Ramos (cell line): ENCODE data around the gene PIGP.
"Not testable (repeated sequence)": the region's sequence is repeated elsewhere in the genome, so short reads cannot be mapped to it uniquely, and the experiment has no call there.

Experiments
- in situ Hi-C: fragments of 300-500 bp; cut with MboI; formaldehyde crosslinking; loops from one replicate; pipeline ENCODE4 v1.14.3; 2022; ENCODE audit warnings: low sequenced_read_pairs; ENCODE audit not compliant: unreplicated experiment

PIGP gene

DNA sequence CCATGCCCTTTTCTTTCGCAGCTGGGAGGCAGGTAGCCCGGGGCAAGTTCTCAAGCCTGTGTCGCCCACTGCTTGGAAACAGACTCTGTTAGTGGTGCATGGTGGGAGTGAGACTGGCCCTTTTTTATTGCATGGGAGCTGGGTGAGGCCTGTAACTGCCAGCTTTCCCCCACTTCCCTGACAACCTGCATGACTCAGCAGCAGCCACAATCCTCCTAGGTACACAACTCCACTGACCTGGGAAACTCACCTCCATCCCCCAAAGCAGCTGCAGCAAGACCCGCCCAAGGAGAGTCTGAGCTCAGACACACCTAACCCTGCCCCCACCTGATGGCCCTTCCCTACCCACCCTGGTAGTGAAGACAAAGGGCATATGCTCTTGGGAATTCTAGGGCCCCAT lies 25.8 kb downstream of the PIGP start:
- in situ Hi-C loops = no loop called here

DNA sequence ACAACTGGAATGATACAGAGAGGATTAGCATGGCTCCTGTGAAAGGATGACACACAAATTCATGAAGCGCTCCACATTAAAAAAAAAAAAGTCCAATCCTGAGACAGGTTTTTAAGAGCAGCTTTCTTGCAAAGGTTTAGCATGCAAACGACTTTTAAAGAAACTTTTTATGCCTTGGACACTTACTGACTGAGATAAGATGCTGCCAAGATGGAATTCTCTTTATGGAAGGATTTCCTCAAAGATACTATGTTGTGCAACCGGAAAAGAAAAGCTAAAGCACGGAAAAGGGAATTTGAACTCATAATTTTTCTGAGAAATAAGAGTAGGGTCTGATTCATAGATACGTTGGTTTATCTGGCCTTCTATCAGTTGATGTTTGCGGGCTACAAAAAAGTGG lies 27.3 kb downstream of the PIGP start:
- in situ Hi-C loops = no loop called here

DNA sequence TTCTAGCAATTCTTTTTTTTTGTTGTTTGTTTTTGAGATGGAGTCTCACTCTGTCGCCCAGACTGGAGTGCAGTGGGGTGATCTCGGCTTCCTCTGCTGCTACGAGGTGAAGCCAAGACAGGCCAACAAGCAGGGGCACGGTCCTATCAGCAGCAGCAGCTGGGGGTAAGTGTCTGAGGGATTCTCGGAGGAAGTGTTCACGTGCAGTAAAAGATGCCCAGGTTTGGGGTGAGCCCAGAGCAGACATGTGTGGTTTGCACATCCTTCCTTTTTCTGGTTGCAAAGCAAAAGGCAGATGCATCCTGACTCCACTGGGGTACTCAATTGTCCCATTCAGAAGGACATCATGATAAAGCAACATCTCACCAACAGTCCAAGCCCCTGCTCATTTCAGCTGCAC lies 27.7 kb downstream of the PIGP start:
- in situ Hi-C loops = no loop called here

DNA sequence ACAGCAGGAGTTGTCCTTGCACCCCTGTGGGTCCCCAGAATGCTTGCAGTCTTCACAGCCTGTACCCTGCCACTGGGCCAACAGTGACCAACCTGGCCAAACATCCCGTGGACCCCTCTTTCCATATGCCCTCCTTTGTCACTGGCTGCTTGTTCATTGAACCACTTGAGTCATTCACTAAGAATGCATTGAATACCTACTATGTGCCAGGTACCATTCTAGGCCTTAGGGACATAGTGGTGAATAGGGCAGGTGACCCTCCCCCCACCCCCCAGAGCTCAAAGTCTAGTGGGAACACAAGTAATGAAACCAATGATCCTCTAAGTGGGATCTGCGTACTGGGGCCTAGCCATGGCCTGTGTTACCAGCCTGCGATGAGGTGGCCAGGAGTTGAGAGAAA lies 28.2 kb downstream of the PIGP start:
- in situ Hi-C loops = no loop called here

DNA sequence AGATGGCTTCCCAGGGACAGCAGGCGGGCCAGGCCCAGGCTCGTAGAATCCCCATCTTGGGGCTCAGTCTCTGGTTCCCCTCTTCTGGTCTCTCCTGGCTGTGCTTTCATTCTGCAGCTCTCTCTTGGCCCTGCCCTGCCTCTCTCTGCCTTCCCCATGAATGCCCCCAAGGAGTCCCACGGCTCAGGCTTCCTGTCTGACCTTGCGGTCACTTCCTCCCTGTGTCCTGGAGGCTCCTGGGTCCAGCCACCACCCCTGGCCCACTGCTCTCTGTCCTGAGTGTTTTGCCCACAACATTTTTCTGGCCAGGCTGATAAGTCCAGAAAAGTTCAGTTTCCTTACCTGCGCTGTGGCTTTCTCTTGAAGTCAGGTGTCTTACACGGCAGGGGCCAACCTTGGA lies 29.1 kb downstream of the PIGP start:
- in situ Hi-C loops = no loop called here

DNA sequence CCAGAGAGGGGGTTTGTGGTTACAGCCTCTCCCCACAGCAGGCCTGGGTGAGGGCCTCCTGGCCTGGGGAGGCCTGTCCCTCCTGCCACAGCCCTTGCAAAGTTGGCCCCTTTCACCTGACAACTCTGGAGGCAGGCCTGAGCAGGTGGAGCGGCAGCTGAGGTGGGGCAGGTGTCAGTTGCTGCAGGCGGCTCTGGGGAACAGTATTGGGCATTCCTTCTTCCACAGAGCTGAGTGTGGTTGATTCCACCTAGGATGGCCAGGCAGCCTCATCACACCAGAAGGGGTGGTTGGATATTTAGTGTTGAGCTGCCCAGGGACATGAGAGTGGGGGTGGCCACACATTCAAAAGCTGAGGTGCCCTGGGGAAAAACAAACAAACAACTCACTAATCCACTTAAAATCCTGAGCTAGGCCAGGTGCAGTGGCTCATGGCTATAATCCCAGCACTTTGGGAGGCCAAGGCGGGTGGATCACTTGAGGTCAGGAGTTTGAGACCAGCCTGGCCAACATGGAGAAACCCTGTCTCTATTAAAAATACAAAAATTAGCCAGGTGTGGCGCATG lies 31.1 kb downstream of the PIGP start:
- in situ Hi-C loops = no loop called here

DNA sequence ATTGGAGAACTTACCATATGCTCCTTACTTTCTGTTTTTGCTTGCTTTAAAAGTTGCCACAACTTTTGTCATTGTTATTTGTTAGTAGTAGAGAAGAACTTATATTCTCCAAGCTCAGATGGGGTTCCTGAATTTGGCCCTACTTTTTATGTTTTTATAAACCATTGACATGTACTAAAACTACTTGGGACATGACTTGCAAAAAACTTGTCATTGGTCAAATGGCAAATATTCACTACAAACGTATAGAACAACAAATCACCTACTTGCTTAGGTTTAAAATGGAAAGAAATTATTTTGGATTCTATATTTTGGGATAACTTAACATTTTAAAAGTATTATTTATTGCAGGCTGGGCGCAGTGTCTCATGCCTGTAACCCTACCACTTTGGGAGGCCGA lies 32.7 kb downstream of the PIGP start:
- in situ Hi-C loops = no loop called here

DNA sequence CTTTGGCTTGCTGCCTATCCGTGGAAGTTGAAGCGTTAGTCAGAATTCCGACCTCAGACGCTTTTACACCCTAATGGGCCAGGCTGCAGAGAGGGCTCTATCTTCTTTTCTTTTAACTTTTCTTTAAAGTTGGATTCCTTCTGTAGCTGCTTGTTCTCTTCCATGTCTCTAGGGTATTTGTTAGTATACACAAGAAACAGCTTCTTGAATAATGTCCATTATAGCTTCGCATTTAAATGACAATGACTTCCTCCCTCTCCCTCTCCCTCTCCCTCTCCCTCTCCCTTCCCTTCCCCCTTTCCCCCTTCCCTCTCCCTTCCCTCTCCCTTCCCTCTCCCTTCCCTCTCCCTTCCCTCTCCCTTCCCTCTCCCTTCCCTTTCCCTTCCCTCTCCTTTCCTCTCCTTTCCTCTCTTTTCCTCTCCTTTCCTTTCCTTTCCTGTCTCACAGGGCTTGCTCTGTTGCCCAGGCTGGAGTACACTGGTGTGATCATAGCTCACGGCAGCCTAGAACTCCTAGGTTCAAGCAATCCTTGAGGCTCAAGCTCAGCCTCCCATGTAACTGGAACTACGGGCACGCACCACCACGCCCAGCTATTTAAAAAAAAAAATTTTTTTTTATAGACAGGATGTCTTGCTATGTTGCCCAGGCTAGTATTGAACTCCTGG lies 33.3 kb downstream of the PIGP start:
- in situ Hi-C loops = no loop called here

DNA sequence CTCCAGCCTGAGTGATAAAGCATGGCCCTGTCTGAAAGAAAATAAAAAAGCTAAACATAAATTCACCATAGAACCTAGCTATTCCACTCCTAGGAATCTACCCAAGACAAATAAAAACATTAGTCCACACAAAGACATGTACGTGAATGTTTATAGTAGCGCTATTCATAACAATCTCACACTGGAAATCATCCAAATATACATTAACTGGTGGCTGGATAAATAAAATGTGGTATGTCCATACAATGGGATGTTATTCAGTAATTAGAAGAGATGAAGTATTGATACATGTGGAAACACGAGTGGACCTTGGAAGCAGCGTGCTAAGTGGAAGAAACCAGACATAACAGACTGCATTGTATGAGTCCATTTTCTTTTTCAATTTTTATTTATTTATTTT lies 36.7 kb downstream of the PIGP start:
- in situ Hi-C loops = no loop called here

DNA sequence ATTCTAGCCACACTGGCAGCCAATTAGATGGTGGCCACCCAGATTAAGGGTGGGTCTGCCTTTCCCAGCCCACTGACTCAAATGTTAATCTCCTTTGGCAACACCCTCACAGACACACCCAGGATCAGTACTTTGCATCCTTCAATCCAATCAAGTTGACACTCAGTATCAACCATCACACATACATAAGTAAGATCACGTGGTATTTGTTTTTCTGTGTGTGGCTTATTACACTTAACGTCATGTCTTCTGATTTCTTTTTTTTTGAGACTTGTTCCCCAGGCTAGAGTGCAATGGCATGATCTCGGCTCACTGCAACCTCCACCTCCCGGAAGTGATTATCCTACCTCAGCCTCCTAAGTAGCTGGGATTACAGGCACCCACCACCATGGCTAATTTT lies 38.5 kb downstream of the PIGP start:
- in situ Hi-C loops = not testable (repeated sequence)

DNA sequence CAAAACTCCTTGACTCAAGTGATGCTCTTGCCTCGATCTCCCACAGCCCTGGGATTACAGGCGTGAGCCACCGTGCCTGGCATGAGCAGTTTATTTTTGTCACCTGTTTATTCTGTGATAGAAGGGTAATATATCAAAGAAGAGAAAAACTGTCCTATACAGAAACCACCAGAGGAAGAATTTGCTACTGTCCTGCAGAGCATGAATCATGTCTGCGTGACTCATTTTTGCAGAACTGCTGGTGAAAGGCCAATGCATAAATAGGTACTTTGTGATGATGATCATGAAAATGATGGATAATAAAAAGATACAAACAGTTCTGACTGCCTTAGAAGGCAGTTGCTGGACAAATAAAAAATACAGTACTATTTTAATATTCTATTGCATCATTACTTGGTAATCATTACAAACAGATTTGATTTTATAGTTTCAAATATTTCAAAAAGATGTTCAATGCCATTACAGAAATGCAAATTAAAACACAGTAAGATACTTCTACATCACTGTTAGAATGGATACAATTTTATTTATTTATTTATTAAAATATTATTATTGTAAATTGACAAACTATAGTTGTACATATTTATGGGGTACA lies 39.9 kb downstream of the PIGP start:
- in situ Hi-C loops = no loop called here

DNA sequence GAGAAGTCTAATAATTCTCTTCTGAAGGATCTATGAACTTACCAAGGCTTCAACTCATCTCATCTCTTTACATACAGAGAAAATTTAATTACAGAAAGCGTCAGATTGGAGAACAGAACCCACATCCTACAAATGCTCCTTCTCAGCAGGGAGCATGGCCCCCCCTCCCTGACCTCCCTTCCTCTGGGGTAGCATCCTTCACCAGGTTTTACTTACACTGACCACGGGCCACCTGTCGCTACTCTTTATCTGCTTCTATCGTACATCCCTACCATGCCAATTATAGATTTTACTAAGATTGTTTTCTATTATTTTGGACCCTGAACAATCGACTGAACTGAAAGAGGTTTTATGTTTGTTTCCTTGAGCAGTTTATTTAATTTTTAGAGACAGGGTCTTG lies 40.6 kb downstream of the PIGP start:
- in situ Hi-C loops = no loop called here

DNA sequence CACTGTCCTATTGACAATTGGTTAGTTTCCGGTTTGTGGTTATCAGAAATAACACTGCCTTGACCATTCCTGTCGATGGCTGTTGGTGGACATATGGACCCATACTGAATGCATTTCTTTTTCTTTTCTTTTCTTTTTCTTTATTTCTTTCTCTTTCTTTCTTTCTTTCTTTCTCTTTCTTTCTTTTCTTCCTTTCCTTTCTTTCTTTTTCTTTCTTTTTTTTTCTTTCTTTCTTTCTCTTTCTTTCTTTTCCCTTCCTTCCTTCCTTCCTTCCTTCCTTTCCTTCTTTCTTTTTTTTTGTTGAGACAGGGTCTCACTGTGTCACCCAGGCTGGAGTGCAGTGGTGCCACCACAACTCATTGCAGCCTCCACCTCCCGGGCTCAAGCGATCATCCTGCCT lies 42.0 kb downstream of the PIGP start:
- in situ Hi-C loops = no loop called here

DNA sequence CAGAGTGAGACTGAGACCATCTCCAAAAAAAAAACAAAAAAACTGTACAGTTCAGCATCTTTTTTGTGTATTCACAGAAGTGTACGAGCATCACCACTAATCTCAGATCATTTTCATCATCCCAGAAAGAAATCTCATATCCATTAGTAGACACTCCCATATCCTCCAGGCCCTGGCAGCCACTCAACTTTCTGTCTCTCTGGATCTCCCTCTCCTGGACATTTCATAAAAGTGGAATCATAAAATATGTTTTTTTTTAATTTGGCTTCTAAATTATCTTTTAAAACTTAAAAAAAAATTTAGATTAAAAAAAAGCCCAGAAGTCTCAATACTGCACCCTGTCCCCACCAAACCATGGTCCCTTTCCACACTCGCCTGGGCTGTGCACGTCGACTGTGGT lies 44.3 kb downstream of the PIGP start:
- in situ Hi-C loops = no loop called here

DNA sequence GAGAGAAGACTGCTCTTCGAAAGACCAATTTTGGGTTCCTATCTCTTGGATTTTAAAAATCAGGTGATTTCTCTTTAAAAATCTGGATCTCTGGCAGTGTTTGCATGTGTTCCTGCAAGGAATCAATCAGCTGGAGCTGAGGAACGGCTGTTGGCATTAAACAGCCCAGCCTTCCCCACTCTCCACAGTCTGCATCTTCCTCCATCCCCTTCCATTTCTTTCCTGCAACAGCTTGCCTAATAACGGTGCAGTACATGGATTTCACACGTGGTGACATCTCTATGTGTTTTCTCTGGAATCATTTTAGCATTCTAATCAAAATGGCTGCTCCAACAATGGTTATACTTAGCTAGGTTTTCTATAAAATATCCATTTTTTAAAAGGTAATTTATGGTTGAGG lies 46.4 kb downstream of the PIGP start:
- in situ Hi-C loops = no loop called here

DNA sequence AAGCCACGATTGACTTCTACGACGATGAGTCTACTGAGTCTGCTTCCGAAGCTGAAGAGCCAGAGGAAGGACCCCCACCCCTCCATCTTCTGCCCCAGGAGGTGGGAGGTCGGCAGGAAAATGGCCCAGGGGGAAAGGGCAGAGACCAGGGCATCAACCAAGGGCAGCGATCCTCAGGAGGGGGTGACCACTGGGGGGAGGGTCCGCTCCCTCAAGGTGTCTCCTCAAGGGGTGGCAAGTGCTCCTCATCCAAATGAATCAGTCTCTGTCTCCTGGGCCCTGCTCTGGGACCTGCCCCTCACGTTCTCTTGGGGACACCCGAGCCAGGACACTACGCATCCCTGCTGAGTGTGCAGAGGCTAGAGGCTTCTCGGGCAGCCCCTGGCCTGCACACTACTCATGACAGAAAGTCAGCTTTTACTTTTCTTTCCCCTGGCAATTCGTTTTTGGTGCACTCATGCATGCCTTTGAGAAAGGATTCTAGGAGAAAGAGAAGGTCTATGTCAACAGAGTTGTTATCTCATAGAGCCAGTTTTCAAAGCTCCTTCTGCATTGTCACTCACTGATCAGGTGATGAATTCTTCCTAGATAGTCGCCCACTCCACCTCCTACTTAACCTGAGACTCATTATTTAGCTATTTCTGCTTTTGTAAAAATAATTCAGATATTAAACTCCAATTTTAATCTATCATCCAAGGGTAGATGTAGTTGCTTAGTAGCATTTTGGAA lies 54.8 kb downstream of the PIGP start:
- in situ Hi-C loops = no loop called here
